ENCODE results near the gene PTGES2.

The PTGES2 gene

GRCh38 chr9:128153060-128153946 is 25.8 kb upstream of the PTGES2 start:
- no peak for DNase-seq (ENCODE audit: low spot score)
- FAIRE-seq = no peak

DNA sequence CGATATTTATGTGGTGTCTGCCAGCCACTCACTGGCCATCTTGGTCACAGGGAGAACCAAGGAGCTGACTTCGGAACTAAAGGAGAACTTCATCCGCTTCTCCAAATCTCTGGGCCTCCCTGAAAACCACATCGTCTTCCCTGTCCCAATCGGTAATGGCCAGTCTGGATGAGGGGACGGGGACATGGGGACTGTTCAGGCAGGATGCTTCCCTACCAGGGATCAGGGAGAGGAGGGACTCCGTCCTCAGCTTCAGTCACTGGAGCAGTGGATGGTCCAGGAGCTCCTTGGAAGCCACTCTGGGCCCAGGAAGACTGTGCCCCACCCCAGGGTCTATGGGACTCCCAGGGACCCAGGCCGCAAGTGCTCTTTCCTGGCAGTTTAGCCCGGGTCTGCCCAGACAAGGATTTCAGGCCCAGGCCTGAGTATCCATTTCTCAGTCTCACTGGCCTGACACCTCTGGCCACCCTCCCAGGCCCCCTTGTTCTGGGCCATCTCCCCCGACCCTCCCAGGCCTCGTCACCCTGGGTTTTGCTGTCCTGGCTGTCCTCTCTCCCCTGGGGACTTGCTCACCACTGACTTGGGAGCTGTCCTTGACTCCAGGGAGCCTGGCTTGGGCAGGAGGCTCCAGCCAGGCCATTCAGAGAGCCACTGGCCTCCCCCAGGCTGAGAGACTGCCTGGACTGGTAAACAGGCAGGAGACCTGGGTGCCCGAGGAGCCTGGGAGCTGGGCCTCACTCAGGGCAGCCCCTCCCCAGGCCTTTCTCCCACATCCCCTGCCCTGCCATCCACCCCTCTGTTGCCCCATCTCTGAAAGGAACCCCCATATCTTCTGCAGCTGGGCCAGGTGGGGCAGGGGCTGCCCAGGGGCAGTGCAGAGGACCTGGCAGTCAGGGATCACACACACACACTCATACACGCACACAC is 24.9 kb upstream of the PTGES2 start:
- DNase-seq (ENCODE audit: low spot score) (no peak), FAIRE-seq (no peak)

DNA sequence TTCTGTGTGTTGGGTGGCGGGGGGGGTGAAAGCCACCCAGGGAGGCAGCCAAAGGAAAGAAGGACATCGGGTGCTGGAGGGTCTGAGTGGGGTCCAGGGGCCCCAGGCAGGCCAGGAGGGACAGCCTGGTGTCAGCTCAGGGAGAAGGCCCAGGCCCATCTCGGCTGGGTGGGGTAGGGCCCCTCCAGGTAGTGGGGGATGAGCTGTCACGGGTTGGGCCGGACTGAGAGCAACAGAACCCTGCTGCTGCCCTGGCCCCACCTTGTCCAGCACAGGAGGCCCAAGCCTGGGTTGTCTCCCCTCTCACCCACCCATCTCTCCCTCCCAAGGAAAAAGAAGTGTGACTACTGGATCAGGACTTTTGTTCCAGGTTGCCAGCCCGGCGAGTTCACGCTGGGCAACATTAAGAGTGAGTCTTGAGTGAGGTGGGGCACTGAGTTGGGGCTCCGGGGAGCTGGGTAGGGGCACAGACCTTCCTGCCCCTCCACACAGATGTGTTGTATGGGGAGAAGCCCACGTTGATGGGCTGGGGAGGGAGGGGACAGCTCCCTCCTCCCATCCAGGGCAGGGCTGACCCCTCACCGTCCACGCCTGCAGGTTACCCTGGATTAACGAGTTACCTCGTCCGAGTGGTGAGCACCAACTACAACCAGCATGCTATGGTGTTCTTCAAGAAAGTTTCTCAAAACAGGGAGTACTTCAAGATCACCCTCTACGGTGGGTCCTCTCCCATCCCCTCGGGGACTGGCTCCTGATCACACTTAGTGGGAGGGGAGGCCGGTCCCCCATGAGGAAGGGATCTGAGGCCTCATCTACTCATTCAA is 24.0 kb upstream of the PTGES2 start:
- FAIRE-seq (no peak), DNase-seq (ENCODE audit: low spot score) (no peak)

DNA sequence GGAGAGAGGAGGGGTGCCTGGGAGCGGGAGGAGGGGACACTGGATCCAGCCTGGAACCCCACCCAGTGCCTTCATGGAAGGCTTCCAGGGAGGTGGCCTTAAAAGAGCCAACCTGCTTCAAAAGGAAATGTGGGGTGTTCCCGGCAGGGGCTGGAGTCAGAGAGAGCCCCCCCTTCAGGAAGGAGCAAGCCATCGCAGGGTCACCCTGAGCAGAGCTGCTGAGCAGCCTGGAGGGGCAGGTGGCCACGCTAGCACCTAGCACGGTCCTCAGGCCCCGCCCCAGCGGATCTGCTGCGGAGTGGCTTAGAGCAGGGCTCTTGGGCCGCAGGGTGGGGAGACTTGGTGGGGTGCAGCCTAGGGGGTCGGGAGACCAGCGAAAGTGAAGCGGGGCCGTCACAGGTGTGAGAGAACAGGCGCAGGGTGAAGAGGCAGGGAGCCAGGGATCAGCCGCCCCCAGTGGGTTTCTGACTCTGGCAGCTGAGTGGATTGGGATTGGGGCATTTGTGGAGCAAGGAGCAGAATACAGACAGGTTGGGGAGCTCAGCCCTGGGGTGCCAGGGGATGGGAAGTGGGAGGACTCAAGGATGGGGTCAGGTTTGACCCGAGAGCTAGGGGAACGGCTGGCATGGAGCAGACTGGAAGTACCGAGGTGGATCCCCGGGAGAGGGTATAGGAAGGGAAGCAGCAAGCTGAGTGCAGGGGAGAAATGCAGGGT is 23.2 kb upstream of the PTGES2 start:
- DNase-seq (ENCODE audit: low spot score) (no peak), FAIRE-seq (no peak)

DNA sequence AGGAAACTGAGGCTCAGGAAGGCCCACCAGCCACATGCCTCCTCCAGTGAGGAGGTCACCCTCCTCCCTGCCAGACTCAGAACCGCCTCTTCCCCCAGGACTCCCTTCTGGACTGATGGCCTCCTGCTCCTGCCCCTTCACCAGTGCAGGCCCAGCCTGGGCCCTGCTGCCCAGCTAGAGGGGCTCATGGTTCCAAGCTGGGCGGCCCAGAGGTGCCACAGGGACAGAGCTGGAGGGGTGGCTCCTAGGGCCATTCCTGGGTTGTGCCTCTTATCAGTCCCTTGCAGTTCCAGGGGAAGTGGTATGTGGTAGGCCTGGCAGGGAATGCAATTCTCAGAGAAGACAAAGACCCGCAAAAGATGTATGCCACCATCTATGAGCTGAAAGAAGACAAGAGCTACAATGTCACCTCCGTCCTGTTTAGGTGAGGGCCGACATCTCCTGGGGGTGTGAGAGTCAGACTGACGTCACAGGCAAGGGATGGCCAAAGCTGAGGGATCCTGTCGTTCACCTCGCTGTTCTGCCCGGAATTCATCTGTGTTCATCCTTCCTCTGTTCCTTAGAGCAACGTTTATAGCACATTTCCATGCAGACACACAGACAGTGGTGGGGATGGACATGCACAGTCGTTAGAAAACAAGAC is 22.5 kb upstream of the PTGES2 start:
- no peak for DNase-seq (ENCODE audit: low spot score)
- FAIRE-seq = no peak

DNA sequence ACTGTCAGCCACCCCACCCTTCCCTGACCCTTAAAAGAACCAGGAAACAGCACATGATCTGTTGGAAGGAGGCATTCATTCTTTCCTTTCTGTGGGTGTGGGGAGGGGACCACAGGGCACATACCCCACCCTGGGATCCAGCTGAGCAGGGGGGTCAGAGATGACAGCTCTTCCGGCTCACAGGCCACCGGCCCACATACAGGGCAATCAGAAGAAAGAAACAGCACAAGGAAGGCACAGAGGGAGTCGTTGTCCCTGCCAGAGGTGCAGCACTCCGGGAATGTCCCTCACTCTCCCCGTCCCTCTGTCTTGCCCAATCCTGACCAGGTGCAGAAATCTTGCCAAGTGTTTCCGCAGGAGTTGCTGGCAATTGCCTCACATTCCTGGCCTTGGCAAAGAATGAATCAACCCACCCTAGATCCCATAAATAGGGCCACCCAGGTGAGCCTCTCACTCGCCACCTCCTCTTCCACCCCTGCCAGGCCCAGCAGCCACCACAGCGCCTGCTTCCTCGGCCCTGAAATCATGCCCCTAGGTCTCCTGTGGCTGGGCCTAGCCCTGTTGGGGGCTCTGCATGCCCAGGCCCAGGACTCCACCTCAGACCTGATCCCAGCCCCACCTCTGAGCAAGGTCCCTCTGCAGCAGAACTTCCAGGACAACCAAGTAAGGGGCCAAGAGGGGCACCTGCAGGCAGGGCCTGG is 21.6 kb upstream of the PTGES2 start, which contains the start of gene LCN2:
LCN2 (plus strand) TSS at position 453 of the 701 bp plus-strand sequence; CDS start at position 526, 73 bp downstream.
- FAIRE-seq (no peak), DNase-seq (ENCODE audit: low spot score) (peak; percentile 4)

GRCh38 chr9:128148509-128149000 is 21.0 kb upstream of the PTGES2 start:
- DNase-seq (ENCODE audit: low spot score) (no peak), FAIRE-seq (no peak)

DNA sequence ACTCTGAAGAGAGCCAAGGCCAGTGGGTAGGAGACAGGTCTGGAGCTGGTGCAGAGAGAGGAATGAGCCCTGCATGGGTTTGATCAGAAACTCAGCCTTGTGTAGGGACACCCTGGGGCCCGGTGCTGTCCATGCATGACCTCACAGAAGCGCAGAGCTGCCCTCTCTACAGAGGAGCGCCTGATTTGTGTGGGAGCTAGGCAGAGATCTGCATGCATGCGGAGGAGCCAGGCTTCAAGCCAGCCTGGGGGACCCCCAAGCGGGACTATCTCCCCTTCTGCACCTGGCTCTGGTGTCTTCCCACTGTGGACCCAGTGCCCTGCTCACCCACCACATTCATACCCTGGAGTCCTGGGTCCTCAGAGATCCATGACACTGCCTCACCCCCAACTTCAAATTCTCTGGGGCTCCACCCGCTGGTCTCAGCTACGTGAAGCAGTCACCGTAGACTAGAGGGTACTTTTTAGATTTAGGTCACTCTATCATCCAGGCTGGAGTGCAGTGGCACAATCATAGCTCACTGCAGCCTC is 19.1 kb upstream of the PTGES2 start:
- DNase-seq (ENCODE audit: low spot score) = no peak
- FAIRE-seq = no peak

DNA sequence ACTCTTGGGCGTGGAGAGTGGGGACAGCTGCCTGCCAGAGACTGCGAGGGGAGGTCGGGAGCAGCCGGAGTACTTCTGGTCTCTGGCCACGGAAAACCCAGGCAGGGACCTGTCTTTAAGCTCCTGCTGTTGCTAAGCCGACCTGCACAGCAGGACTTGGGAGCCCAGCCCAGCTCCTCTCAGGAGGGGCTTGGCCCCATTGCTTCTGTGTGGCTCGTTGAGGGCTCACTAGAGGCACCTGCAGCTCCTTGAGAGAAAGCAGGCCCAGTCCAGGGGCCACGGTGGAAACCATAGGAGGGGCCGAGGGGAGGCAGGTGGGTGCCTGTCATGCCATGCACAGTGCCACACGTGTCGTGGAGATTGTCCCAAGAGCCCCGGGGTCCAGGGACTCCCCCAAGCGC is 18.4 kb upstream of the PTGES2 start:
- no peak for DNase-seq (ENCODE audit: low spot score)

DNA sequence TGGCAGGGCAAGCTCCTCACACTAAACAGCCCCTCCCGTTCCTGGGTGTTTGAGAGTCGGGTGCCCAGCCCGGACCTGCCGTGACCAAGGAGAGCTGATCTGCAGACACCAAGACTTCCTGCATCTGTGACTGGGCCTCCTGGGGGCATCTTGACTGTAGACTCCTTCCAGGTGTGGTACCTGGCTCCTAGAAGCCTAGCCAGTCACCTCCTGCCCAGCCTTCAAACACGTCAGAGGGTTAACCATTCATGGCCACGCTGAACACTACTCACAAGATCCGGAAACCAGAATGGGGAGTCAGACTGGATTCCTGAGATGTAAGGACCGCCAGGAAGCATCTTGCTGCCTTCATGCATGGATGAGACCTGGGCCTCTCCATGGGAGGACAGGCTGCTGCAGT is 18.0 kb upstream of the PTGES2 start:
- FAIRE-seq = no peak
- no peak for DNase-seq (ENCODE audit: low spot score)

More for the DNA sequence above, 18.4 kb upstream of the PTGES2 start:
- FAIRE-seq = no peak

- FAIRE-seq (no peak), DNase-seq (ENCODE audit: low spot score) (no peak)
These were observed 17.0 kb upstream of the PTGES2 start for GRCh38 chr9:128144239-128145181.

DNA sequence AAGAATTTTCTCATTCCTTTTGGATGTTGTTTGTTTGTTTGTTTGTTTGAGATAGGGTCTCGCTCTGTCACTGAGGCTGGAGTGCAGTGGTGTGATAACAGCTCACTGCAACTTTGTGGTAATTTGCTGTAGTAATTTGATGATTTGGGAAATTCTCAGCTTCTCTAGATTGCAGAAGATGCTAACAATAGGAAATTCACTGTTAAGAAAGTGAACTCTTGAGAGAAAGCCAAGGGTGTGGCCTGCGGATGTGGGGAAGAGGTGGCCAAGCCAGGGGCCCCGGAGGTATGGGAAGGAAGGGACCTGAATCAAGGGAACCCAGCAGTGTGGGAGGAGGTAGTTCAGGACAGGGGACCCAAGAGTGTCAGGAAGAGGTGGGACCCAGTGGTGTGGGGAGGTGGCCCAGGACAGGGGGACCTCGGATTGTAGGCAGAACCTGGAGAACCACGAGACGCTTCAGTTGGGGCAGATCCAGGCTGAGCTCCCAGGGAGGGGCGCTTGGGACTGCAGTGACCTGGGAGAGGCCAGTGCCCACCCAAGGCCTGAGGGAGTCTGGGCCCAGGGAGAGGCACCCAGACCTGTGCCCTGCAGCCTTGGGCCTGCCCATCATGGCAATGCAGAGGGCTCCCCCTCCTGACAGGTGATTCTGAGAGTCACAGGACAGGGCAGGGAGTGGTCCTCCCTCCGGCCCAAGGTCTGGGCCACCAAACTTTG is 16.2 kb upstream of the PTGES2 start:
- DNase-seq (ENCODE audit: low spot score) (no peak), FAIRE-seq (no peak)

DNA sequence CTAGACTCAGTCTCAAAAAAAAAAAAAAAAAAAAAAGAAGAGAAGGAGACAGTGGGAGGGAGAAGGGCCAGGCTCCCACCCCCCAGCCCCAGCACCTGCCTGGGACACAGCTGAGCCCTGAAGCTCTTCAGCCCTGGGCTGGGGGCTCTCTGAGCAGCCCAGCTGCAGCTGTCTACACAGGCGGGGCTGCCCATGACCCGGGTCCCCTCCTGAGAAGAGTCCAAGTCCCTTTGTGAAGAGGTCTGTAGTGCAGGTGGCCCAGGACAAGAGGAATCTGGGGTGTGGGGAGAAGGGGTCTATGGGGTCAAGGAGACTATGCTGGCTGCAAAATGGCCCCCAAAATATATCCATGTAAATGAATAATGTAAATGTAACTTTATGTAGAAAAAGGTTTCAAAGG is 15.1 kb upstream of the PTGES2 start:
- DNase-seq (ENCODE audit: low spot score) = no peak
- FAIRE-seq = no peak

DNA sequence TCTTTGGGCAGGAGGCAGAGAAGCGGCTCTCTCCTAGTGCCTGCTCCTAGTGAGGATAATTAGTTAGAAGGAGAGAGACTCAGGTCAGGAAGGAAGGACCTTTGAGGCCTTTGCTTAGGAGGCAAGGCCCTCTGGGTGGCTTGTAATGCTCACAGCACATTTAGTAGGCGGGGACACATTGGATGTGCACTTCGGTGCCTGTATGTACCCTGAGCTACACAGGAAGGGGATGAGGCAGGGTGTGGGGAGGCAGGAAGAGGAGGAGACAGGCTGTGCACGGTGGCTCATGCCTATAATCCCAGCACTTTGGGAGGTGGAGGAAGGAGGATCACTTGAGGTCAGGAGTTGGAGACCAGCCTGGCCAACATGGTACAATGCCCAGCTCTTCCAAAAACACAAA is 14.5 kb upstream of the PTGES2 start:
- FAIRE-seq (no peak), DNase-seq (ENCODE audit: low spot score) (no peak)

GRCh38 chr9:128141604-128142003 is 14.1 kb upstream of the PTGES2 start:
- DNase-seq (ENCODE audit: low spot score) (no peak), FAIRE-seq (no peak)

DNA sequence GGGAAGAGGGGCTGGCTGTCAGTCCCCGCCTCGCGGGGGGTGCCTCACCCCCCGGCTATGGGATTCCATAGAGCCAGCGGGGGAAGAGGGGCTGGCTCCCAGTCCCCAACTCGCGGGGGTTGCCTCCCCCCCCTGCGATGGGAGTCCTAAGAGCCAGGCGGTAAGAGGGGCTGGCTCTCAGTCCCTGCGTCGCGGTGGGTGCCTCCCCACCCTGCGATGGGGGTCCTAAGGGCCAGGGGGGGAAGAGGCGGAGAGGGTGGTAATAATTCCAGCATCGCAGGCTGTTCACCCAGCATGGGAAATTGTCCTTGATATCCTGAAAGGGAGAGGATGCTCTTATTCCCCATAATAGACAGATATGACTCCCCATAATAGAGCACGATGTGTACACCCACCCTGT is 12.1 kb upstream of the PTGES2 start:
- FAIRE-seq (no peak), DNase-seq (ENCODE audit: low spot score) (no peak)

DNA sequence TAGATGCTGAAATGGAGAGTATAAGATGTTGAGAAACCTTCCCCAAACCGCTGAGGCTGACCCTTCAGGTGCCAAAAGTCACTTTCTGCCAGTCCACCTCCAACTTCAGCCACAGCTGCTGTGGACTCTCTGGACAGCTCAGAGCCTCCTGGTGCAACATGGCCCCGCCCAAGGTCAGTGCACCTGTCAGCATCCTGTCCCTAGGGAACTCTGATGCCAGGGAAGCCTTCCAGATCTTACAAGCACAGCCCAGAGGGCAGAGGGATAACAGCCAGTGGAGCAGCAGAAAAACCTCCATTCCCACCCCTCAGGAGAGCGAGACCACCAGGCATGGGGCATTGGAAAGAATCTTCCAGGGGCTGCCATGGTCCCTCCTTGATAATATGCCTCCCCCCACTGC is 10.5 kb upstream of the PTGES2 start:
- FAIRE-seq = no peak

More for the DNA sequence above, 10.5 kb upstream of the PTGES2 start:
- no peak for DNase-seq (ENCODE audit: low spot score)

Data from RCC 7860 (cell line).